CD4-positive, alpha-beta T cell treated with Interleukin-1 beta for 1 hour (primary cell): ENCODE measurements around the gene LRTM2.
"Not testable (repeated sequence)": the region's sequence is repeated elsewhere in the genome, so short reads cannot be mapped to it uniquely, and the experiment has no call there.

Experiments used
- DNase-seq, 2 donors: peaks; one replicate each; pipeline ENCODE4 v3.0.0-alpha.2; 2020 to 2022

LRTM2 gene

GRCh38 chr12:1812650-1813302, 7.6 kb upstream of the LRTM2 start:
- peak in 1 of 2 donors; percentile 56 for DNase-seq

GRCh38 chr12:1814266-1814665, 6.1 kb upstream of the LRTM2 start:
- DNase-seq, result no peak

GRCh38 chr12:1815108-1815507, 5.3 kb upstream of the LRTM2 start:
- no peak for DNase-seq

- no peak for DNase-seq
Measured at GRCh38 chr12:1815814-1816729, 4.3 kb upstream of the LRTM2 start.

- no peak for DNase-seq
Measured at GRCh38 chr12:1816730-1817348, 3.5 kb upstream of the LRTM2 start.

- DNase-seq, result not testable (repeated sequence)
Measured at GRCh38 chr12:1817928-1818327, 2.4 kb upstream of the LRTM2 start.

- DNase-seq, result no peak
Measured at GRCh38 chr12:1819050-1819449, 1.3 kb upstream of the LRTM2 start.

- no peak for DNase-seq
Measured at GRCh38 chr12:1819571-1819970, 794 bp upstream of the LRTM2 start.

- DNase-seq, result no peak
Measured at GRCh38 chr12:1820896-1821291, 529 bp downstream of the LRTM2 start.

GRCh38 chr12:1821805-1822204, 1.4 kb downstream of the LRTM2 start:
- no peak for DNase-seq

GRCh38 chr12:1822699-1823098, 2.3 kb downstream of the LRTM2 start:
- DNase-seq, result no peak

- DNase-seq, result no peak
Measured at GRCh38 chr12:1823237-1823636, 2.9 kb downstream of the LRTM2 start.

- no peak for DNase-seq
Measured at GRCh38 chr12:1825382-1826102, 5.2 kb downstream of the LRTM2 start.

- DNase-seq, result no peak
Measured at GRCh38 chr12:1826401-1826800, 6.0 kb downstream of the LRTM2 start.

- DNase-seq, result no peak
Measured at GRCh38 chr12:1826867-1827705, 6.7 kb downstream of the LRTM2 start.

- DNase-seq, result no peak
Measured at GRCh38 chr12:1827826-1828805, 7.8 kb downstream of the LRTM2 start.

GRCh38 chr12:1828856-1829255, 8.5 kb downstream of the LRTM2 start:
- DNase-seq, result no peak

GRCh38 chr12:1829306-1829900, 9.0 kb downstream of the LRTM2 start:
- no peak for DNase-seq

GRCh38 chr12:1830401-1830845, 10.1 kb downstream of the LRTM2 start:
- no peak for DNase-seq
